HepG2 (cell line): ENCODE results near the gene OSCP1. TPM values are rescaled to one million over a fixed set of nuclear protein-coding genes. Genes with fewer than 3 reads are reported as not detected.

ENCODE experiments used
- BCL6 ChIP-seq: IDR thresholded peaks from 2 replicates; pipeline ENCODE4 v1.6.1; 2016; ENCODE audit warnings: missing genetic modification reagents, missing compliant biosample characterization
- FOXC1 ChIP-seq: sonication (generic); formaldehyde crosslinking; IDR thresholded peaks from 2 replicates; pipeline ENCODE4 v1.8.0; 2022; ENCODE audit warnings: mild to moderate bottlenecking, missing genetic modification reagents, borderline replicate concordance
- HDAC2 ChIP-seq: sonication (generic); formaldehyde crosslinking; IDR thresholded peaks from 2 replicates; pipeline ENCODE4 v1.4.0; 2020; ENCODE audit warnings: missing genetic modification reagents
- IRF2 ChIP-seq: IDR thresholded peaks from 2 replicates; pipeline ENCODE4 v1.6.1; 2018; ENCODE audit warnings: missing genetic modification reagents, missing compliant biosample characterization
- NFATC3 ChIP-seq: sonication (generic); formaldehyde crosslinking; IDR thresholded peaks from 2 replicates; pipeline ENCODE4 v1.5.1; 2020; ENCODE audit warnings: mild to moderate bottlenecking, missing genetic modification reagents
- NFRKB ChIP-seq: fragments of 450-650 bp; IDR thresholded peaks from 2 replicates; pipeline ENCODE4 v1.6.1; 2017
- PHB2 ChIP-seq: fragments of 450-650 bp; IDR thresholded peaks from 2 replicates; pipeline ENCODE4 v1.6.1; 2018; ENCODE audit not compliant: partially characterized antibody
- PITX1 ChIP-seq: sonication (generic); formaldehyde crosslinking; IDR thresholded peaks from 2 replicates; pipeline ENCODE4 v1.5.1; 2020; ENCODE audit warnings: mild to moderate bottlenecking, missing genetic modification reagents
- TCF7 ChIP-seq: sonication (generic); IDR thresholded peaks from 2 replicates; pipeline ENCODE4 v1.6.1; 2016; ENCODE audit warnings: antibody characterized with exemption, low read depth
- ZNF232 ChIP-seq: sonication (generic); formaldehyde crosslinking; IDR thresholded peaks from 2 replicates; pipeline ENCODE4 v1.4.0; 2020; ENCODE audit warnings: missing genetic modification reagents, borderline replicate concordance
- ZNF253 ChIP-seq: sonication (generic); formaldehyde crosslinking; IDR thresholded peaks from 2 replicates; pipeline ENCODE4 v1.8.0; 2022; ENCODE audit warnings: mild to moderate bottlenecking, missing genetic modification reagents, borderline replicate concordance
- ZNF546 ChIP-seq: sonication (generic); formaldehyde crosslinking; conservative IDR thresholded peaks from 2 replicates; pipeline ENCODE4 v1.8.1; 2023; ENCODE audit warnings: mild to moderate bottlenecking, missing genetic modification reagents
- polyA plus RNA-seq, 8 experiments: library from polyadenylated mRNA; depleted of rRNA in 3 of 8; stranded (reverse) in 7 of 8; unstranded in 1 of 8; fragments of >200 nt; fragmentation: Illumina TruSeq in 4 of 8; extraction: Trizol in 4 of 8; gene quantifications; 2 replicates each; pipeline versions ENCODE4 v1.2.1 to v1.2.3, GENCODE V29; 2011 to 2016; ENCODE audit warnings: low read depth in 4 of 8, missing spikeins in 1 of 8, mixed read lengths in 1 of 8; ENCODE audit not compliant: insufficient read depth in 1 of 8
- total RNA-seq, 5 experiments: library from RNA; depleted of rRNA; stranded (reverse); fragments of >200 nt; fragmentation: Illumina TruSeq; extraction: Trizol; gene quantifications; 2 replicates each; pipeline ENCODE4 v1.2.3, GENCODE V29; 2016; ENCODE audit warnings: low read depth in 1 of 5
- TF ChIP-seq, protein P1 (sequence below): sonication (generic); formaldehyde crosslinking; IDR thresholded peaks from 2 replicates; pipeline ENCODE4 v1.4.0; 2020; ENCODE audit warnings: missing genetic modification reagents
- TF ChIP-seq, protein P2 (sequence below): sonication (generic); formaldehyde crosslinking; IDR thresholded peaks from 2 replicates; pipeline ENCODE4 v1.5.1; 2020; ENCODE audit warnings: mild to moderate bottlenecking, missing genetic modification reagents, moderate library complexity
- TF ChIP-seq, protein P3 (sequence below): sonication (generic); formaldehyde crosslinking; IDR thresholded peaks from 2 replicates; pipeline ENCODE4 v1.5.0; 2020; ENCODE audit warnings: missing genetic modification reagents
- TF ChIP-seq, protein P4 (sequence below): sonication (generic); formaldehyde crosslinking; IDR thresholded peaks from 2 replicates; pipeline ENCODE4 v1.5.0; 2020; ENCODE audit warnings: missing genetic modification reagents, mild to moderate bottlenecking, borderline replicate concordance
- TF ChIP-seq, protein P5 (sequence below): sonication (generic); formaldehyde crosslinking; IDR thresholded peaks from 2 replicates; pipeline ENCODE4 v1.4.0; 2020; ENCODE audit warnings: missing genetic modification reagents
- TF ChIP-seq, protein P6 (sequence below): IDR thresholded peaks from 2 replicates; pipeline ENCODE4 v1.6.1; 2016

Gene OSCP1
- total and polyA plus RNA-seq, 2 of the 13 experiments (the other 11 are each of a cell fraction or from before 2014, with no cell fraction given): 0.60 to 0.84 TPM

DNA sequence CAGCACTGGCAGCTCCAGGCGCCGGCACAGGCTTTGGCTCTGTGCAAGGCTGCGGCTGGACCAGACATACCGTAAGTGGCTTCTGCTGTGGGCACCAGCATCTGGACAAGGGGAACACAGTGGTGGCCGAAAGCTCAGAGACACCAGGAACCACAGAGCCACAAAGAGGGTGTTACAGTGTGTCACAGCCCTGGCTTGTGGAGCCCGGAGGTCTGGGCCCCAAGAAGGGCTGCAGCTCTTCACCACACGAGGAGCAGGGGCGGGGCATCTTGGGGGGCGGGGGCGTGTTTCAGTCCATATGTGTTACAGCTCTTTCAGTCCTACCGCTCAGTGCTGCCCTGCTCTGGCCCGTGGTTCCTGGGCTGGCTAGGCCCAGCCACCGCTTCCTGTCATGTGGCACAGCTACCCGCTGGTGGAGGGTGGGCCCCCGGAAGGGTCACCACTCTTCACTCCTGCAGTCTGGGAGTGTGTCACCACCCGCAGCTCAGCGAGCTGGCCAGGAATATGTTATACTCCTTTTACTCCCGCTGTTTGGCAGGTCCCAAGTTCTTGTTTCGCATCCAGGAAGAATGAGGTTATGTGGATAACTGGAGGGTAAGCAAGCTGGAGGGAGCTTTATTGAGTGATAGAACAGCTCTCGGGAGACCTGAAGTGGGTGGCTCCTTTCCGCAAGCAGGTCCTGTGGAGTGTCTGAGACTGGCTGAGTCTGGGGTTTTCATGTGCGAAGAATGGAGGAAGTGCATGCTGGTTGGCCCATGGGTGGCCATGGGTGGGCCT is 49.2 kb downstream of the OSCP1 start (continued):
- TF ChIP-seq, protein P1, sequence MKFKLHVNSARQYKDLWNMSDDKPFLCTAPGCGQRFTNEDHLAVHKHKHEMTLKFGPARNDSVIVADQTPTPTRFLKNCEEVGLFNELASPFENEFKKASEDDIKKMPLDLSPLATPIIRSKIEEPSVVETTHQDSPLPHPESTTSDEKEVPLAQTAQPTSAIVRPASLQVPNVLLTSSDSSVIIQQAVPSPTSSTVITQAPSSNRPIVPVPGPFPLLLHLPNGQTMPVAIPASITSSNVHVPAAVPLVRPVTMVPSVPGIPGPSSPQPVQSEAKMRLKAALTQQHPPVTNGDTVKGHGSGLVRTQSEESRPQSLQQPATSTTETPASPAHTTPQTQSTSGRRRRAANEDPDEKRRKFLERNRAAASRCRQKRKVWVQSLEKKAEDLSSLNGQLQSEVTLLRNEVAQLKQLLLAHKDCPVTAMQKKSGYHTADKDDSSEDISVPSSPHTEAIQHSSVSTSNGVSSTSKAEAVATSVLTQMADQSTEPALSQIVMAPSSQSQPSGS (CRISPR knock-in tag): peak; percentile 69; the same call in 1 of the 2 replicates
- TF ChIP-seq PITX1 (peak; percentile 40; the same call in 1 of the 2 replicates), ZNF232 (CRISPR knock-in tag) (no peak), IRF2 (CRISPR knock-in tag) (peak; percentile 57), ZNF546 (CRISPR knock-in tag) (0 out of 2 replicates have a peak, but pooled peaks have one; percentile 67), NFATC3 (CRISPR knock-in tag) (0 out of 2 replicates have a peak, but pooled peaks have one; percentile 33), HDAC2 (CRISPR knock-in tag) (peak; percentile 45; the same call in 1 of the 2 replicates), FOXC1 (no peak), NFRKB (no peak), TCF7 (0 out of 2 replicates have a peak, but pooled peaks have one; percentile 10), ZNF253 (CRISPR knock-in tag) (no peak), BCL6 (CRISPR knock-in tag) (peak; percentile 27; the same call in 1 of the 2 replicates), PHB2 (no peak)
- TF ChIP-seq, protein P2, sequence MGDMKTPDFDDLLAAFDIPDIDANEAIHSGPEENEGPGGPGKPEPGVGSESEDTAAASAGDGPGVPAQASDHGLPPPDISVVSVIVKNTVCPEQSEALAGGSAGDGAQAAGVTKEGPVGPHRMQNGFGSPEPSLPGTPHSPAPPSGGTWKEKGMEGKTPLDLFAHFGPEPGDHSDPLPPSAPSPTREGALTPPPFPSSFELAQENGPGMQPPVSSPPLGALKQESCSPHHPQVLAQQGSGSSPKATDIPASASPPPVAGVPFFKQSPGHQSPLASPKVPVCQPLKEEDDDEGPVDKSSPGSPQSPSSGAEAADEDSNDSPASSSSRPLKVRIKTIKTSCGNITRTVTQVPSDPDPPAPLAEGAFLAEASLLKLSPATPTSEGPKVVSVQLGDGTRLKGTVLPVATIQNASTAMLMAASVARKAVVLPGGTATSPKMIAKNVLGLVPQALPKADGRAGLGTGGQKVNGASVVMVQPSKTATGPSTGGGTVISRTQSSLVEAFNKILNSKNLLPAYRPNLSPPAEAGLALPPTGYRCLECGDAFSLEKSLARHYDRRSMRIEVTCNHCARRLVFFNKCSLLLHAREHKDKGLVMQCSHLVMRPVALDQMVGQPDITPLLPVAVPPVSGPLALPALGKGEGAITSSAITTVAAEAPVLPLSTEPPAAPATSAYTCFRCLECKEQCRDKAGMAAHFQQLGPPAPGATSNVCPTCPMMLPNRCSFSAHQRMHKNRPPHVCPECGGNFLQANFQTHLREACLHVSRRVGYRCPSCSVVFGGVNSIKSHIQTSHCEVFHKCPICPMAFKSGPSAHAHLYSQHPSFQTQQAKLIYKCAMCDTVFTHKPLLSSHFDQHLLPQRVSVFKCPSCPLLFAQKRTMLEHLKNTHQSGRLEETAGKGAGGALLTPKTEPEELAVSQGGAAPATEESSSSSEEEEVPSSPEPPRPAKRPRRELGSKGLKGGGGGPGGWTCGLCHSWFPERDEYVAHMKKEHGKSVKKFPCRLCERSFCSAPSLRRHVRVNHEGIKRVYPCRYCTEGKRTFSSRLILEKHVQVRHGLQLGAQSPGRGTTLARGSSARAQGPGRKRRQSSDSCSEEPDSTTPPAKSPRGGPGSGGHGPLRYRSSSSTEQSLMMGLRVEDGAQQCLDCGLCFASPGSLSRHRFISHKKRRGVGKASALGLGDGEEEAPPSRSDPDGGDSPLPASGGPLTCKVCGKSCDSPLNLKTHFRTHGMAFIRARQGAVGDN (CRISPR knock-in tag): peak; percentile 89
- TF ChIP-seq, protein P3, sequence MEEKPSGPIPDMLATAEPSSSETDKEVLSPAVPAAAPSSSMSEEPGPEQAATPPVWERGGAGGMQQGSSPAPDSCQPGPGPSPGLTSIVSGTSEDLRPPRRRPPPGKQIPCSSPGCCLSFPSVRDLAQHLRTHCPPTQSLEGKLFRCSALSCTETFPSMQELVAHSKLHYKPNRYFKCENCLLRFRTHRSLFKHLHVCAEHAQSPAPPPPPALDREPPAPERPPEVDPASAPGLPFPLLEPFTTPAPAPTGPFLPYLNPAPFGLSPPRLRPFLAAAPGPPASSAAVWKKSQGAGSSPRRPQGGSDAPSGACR (CRISPR knock-in tag): peak; percentile 88
- TF ChIP-seq, protein P4, sequence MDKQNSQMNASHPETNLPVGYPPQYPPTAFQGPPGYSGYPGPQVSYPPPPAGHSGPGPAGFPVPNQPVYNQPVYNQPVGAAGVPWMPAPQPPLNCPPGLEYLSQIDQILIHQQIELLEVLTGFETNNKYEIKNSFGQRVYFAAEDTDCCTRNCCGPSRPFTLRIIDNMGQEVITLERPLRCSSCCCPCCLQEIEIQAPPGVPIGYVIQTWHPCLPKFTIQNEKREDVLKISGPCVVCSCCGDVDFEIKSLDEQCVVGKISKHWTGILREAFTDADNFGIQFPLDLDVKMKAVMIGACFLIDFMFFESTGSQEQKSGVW (CRISPR knock-in tag): no peak
- TF ChIP-seq, protein P5, sequence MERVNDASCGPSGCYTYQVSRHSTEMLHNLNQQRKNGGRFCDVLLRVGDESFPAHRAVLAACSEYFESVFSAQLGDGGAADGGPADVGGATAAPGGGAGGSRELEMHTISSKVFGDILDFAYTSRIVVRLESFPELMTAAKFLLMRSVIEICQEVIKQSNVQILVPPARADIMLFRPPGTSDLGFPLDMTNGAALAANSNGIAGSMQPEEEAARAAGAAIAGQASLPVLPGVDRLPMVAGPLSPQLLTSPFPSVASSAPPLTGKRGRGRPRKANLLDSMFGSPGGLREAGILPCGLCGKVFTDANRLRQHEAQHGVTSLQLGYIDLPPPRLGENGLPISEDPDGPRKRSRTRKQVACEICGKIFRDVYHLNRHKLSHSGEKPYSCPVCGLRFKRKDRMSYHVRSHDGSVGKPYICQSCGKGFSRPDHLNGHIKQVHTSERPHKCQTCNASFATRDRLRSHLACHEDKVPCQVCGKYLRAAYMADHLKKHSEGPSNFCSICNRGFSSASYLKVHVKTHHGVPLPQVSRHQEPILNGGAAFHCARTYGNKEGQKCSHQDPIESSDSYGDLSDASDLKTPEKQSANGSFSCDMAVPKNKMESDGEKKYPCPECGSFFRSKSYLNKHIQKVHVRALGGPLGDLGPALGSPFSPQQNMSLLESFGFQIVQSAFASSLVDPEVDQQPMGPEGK: peak; percentile 94
- TF ChIP-seq, protein P6, sequence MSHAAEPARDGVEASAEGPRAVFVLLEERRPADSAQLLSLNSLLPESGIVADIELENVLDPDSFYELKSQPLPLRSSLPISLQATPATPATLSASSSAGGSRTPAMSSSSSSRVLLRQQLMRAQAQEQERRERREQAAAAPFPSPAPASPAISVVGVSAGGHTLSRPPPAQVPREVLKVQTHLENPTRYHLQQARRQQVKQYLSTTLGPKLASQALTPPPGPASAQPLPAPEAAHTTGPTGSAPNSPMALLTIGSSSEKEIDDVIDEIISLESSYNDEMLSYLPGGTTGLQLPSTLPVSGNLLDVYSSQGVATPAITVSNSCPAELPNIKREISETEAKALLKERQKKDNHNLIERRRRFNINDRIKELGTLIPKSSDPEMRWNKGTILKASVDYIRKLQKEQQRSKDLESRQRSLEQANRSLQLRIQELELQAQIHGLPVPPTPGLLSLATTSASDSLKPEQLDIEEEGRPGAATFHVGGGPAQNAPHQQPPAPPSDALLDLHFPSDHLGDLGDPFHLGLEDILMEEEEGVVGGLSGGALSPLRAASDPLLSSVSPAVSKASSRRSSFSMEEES: peak; percentile 96
